Measurements from ENCODE around the gene REELD1. TPM values are rescaled to one million over a fixed set of nuclear protein-coding genes. Genes with fewer than 3 reads are reported as not detected.

REELD1 gene
- total RNA-seq, result not detected
- long read RNA-seq, result 0 reads

DNA sequence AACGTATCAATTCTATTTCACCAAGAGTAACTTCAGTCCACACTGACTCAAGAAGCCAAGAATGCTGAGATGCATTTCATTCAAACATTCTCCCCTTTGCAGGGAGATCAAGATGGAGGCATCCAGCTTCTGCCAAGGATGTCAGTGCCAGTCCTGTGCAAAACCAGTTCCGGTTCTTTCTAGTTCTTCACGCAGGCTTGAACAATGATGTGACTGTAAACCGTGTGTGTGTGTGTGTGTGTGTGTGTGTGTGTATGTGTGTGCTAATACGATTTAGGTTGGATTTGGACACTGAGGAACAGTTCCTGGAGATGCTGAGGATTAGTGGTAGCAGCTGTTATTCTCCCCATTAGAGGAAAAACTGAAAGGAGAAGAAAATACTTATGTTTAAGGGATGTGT, at the start of gene REELD1:
Gene REELD1 (plus strand): TSS at position 301 of the 400 bp plus-strand sequence. CDS start 2,415 bp downstream, outside the sequence.
- DNase-seq (no peak), ATAC-seq (no peak)
- intact Hi-C loops (cut with micrococcal nuclease), result no loop called here

DNA sequence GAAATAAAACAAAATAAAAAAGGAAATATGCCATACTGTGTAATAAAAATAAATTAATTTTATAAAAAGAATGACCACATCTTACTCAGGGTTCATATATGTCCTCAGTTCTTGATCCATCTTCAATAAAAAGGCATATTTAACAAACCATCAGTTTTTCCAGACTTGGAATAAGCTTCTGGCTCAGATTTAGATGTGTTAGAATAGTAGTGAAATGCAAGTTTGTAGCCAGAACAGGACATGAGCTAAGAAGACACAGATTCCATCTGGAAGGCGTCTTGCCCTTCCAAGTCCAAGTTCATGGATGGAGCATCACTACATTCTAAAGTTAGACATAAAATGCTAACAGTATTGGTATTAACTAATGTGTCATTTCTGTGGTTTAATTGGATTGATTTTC, 49.1 kb upstream of the REELD1 start:
- no peak for DNase-seq
- intact Hi-C loops (cut with micrococcal nuclease), result no loop called here
- ATAC-seq, result no peak

GRCh38 chr4:146165840-146166239, 48.5 kb upstream of the REELD1 start:
- ATAC-seq (no peak), DNase-seq (no peak)
- intact Hi-C loops (cut with micrococcal nuclease), result no loop called here

GRCh38 chr4:146170149-146170548, 44.2 kb upstream of the REELD1 start:
- intact Hi-C loops (cut with micrococcal nuclease), result no loop called here

GRCh38 chr4:146175541-146176453, 38.5 kb upstream of the REELD1 start, which contains the start of gene LSM6:
Gene LSM6, plus strand, starts transcription at chr4:146175718. Its CDS starts 7,204 bp downstream, at chr4:146182922.
- intact Hi-C loops (cut with micrococcal nuclease), result no loop called here
- ATAC-seq (peak; percentile 99), DNase-seq (peak; percentile 92)

More at GRCh38 chr4:146170149-146170548, 44.2 kb upstream of the REELD1 start:
- ATAC-seq (no peak), DNase-seq (no peak)

- no peak for DNase-seq
- intact Hi-C loops (cut with micrococcal nuclease), result no loop called here
- no peak for ATAC-seq
These were observed 37.4 kb upstream of the REELD1 start for GRCh38 chr4:146176891-146177290.

- DNase-seq (no peak), ATAC-seq (no peak)
- intact Hi-C loops (cut with micrococcal nuclease), result no loop called here
These were observed 36.2 kb upstream of the REELD1 start for GRCh38 chr4:146178126-146178525.

DNA sequence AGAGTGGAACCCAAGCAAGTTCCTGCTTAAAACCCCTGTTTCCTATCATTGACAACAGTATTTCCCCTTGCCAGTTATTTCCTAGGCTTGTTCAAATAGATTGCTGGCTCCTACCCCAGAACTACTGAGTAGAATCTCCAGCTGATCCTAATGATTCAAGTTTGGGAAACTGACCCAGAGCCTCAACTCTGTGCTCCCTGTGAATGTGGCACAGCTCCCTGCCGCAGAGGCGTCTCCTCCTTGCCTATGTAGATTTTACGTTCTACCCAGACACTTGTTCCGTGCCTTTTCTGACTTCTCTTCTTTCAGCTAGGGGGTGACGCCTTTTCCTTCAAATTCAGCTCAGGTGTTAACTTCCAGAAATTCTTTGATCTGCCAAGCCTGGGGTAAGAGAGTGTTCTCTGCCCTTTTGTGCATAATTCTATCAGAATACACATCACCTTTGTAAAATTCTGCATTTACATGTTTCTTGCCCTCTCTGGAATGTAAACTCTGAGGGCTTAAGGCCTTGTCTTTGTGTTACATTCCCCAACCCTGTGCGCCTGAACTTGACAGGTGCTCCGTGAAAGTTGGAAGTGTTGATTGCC, 34.5 kb upstream of the REELD1 start:
- ATAC-seq (no peak), DNase-seq (no peak)
- intact Hi-C loops (cut with micrococcal nuclease), result no loop called here

DNA sequence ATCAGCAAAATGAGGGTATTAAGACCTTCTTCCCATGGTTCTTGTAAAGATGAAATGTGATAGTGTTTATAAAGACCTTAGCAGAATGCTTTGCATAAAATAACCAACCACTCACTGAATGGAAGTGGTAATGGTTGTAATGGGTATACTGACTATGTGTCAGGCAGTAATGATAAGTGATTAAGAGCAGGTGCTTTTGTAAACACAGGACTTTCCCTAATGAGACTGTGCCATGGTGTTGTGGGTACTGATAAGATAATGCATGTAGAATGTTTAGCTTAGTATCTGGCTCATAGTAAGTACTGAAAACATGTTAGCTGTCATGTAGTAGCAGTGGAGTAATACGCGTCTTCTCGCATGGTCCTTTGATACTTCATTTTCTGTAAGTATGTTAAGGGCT, 31.9 kb upstream of the REELD1 start:
- ATAC-seq (no peak), DNase-seq (no peak)
- intact Hi-C loops (cut with micrococcal nuclease), result no loop called here

- intact Hi-C loops (cut with micrococcal nuclease), result no loop called here
- ATAC-seq (no peak), DNase-seq (no peak)
These were observed 31.1 kb upstream of the REELD1 start for GRCh38 chr4:146183209-146183608.

- ATAC-seq (no peak), DNase-seq (no peak)
- intact Hi-C loops (cut with micrococcal nuclease), result no loop called here
These were observed 28.3 kb upstream of the REELD1 start for GRCh38 chr4:146186041-146186440.

DNA sequence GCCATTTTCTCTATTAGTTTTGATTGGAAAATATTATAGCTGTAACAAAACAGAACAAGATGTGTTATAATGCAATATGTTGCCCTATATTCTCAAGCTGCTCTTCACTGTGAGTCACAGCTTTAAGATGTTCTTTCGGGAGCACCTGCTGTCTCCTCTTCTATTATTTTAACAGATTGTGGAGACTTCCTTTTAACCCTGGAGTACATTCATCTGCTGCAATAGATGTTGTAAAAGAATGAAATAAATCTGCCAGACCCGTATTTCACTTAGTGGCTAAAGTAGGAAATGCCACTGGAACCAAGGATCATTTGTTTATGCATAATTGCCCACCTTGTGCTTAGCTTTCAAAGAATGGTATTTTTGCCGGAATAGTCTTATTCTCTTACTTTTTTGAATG, 27.7 kb upstream of the REELD1 start:
- DNase-seq, result no peak
- ATAC-seq, result no peak
- intact Hi-C loops (cut with micrococcal nuclease), result no loop called here

- no peak for ATAC-seq
- intact Hi-C loops (cut with micrococcal nuclease), result no loop called here
These were observed 23.9 kb upstream of the REELD1 start for GRCh38 chr4:146190456-146190855.

GRCh38 chr4:146191766-146192458, 22.4 kb upstream of the REELD1 start:
- intact Hi-C loops (cut with micrococcal nuclease), result no loop called here
- DNase-seq, result no peak
- peak; percentile 92 for ATAC-seq

More at GRCh38 chr4:146190456-146190855, 23.9 kb upstream of the REELD1 start:
- no peak for DNase-seq

- intact Hi-C loops (cut with micrococcal nuclease), result no loop called here
- no peak for DNase-seq
- ATAC-seq, result no peak
These were observed 20.7 kb upstream of the REELD1 start for GRCh38 chr4:146193628-146194027.

- DNase-seq, result no peak
- intact Hi-C loops (cut with micrococcal nuclease), result no loop called here
- ATAC-seq, result no peak
These were observed 20.1 kb upstream of the REELD1 start for GRCh38 chr4:146194212-146194611.

DNA sequence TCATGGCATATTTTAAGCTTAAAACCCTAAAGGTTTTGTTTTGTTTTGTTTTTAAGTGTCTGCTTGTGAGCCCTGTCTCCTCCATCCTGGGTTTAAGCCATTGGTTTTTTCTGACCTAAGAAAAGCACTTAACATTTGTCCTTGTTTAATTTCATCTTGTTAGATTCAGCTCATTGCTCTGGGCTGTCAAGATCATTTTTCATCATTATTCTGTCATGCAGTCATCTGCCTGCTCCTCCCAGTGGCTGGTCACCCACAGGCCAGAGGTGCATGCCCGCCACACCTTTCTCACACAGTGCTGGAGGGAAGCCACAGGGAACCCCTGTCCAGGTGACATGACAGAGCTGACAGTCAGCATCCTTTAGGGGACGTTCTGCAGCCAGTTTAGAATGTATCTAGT, 11.7 kb upstream of the REELD1 start:
- ATAC-seq (no peak), DNase-seq (no peak)
- intact Hi-C loops (cut with micrococcal nuclease), result no loop called here

GRCh38 chr4:146207410-146207809, 6.9 kb upstream of the REELD1 start:
- ATAC-seq (no peak), DNase-seq (no peak)

DNA sequence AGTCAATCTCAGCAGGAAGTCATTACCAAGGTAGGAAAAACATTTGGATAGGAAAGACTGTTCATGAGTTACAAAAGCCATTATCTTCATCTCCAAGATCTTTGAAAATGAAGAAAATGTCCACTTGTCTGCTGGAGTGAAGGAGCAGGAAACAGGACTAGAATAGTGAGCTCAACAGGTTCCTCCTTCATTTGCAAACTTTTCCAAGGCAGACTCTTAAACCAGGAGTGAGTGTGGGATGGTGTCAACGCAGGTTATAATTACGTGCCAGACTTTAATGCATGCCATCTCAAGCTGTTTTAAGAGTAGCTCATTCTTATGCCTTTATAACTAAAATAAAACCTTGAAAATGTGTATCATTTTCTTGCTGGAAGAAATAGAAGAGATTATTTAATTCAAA, 3.4 kb upstream of the REELD1 start:
- no peak for ATAC-seq
- intact Hi-C loops (cut with micrococcal nuclease), result no loop called here
- DNase-seq, result no peak

More at GRCh38 chr4:146207410-146207809, 6.9 kb upstream of the REELD1 start:
- intact Hi-C loops (cut with micrococcal nuclease), result no loop called here

- intact Hi-C loops (cut with micrococcal nuclease), result no loop called here
- ATAC-seq (peak; percentile 38), DNase-seq (peak; percentile 34)
These were observed 2.9 kb upstream of the REELD1 start for GRCh38 chr4:146211440-146211839.

Measured in left ventricle myocardium superior (tissue), 1 donor.